ENCODE results near the gene TMEM14A. TPM values are rescaled to one million over a fixed set of nuclear protein-coding genes. Genes with fewer than 3 reads are reported as not detected.
"Not testable (repeated sequence)": the region's sequence is repeated elsewhere in the genome, so short reads cannot be mapped to it uniquely, and the experiment has no call there.

Gene TMEM14A
- total RNA-seq, 4 donors from 2014 or later = 23.1 to 32.4 (median 26.9) TPM

- 86 to 98% methylated on average over 7 to 9 of the region's 9 CpGs for WGBS, 2 donors (ENCODE audit: low coverage in 1 of 2)
- no peaks in the 10 kb centered on the region for H3K9me3 ChIP-seq
- no peak for ATAC-seq
- peaks cover 0 to 29% (median 15%) of the 10 kb centered on the region in 3 donors for H3K4me1 ChIP-seq
- H3K4me3 ChIP-seq = no peak overlapping the region
- no peaks in the 10 kb centered on the region for H3K27me3 ChIP-seq
- TF ChIP-seq POLR2A (IDR thresholded peaks at IDR 0.05) = no peak
- TF ChIP-seq, protein P1, sequence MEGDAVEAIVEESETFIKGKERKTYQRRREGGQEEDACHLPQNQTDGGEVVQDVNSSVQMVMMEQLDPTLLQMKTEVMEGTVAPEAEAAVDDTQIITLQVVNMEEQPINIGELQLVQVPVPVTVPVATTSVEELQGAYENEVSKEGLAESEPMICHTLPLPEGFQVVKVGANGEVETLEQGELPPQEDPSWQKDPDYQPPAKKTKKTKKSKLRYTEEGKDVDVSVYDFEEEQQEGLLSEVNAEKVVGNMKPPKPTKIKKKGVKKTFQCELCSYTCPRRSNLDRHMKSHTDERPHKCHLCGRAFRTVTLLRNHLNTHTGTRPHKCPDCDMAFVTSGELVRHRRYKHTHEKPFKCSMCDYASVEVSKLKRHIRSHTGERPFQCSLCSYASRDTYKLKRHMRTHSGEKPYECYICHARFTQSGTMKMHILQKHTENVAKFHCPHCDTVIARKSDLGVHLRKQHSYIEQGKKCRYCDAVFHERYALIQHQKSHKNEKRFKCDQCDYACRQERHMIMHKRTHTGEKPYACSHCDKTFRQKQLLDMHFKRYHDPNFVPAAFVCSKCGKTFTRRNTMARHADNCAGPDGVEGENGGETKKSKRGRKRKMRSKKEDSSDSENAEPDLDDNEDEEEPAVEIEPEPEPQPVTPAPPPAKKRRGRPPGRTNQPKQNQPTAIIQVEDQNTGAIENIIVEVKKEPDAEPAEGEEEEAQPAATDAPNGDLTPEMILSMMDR (IDR thresholded peaks at IDR 0.05) = no peak
- no peak for TF ChIP-seq EP300 (IDR thresholded peaks at IDR 0.05)
- TF ChIP-seq POLR2AphosphoS5 (IDR thresholded peaks at IDR 0.05) = no peak
- no peak overlapping the region for H3K27ac ChIP-seq
- peaks cover 0 to 18% of the 10 kb centered on the region in 2 donors for H3K36me3 ChIP-seq
Measured at GRCh38 chr6:52672412-52673025, 1.6 kb downstream of the TMEM14A start.

DNA sequence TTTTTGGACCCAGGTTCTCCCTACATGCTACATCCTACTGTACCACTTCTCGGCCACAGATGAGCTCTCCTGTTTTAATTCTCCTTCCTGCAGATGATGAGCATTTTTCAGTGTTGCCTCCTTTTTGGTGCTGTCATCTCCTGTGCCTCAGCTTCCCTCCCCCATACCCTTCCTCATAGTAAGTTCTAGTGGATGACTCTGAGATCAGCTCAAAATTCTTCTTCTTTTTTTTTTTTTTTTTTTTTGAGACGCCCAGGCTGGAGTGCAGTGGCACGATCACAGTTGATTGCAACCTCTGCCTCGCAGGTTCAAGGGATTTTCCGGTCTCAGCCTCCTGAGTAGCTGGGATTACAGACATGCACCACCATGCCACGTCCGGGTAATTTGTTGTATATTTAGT is 3.8 kb downstream of the TMEM14A start:
- Histone ChIP-seq H3K9me3 (no peaks in the 10 kb centered on the region), H3K27me3 (no peaks in the 10 kb centered on the region), H3K4me3 (no peak overlapping the region), H3K36me3 (peaks cover 0 to 38% of the 10 kb centered on the region in 2 donors), H3K27ac (no peak overlapping the region), H3K4me1 (peaks cover 0 to 29% (median 15%) of the 10 kb centered on the region in 3 donors)
- no peak for ATAC-seq
- 79 to 90% methylated on average over 2 to 7 of the region's 7 CpGs for WGBS, 2 donors (ENCODE audit: low coverage in 1 of 2)
- TF ChIP-seq POLR2A (IDR thresholded peaks at IDR 0.05) = no peak
- TF ChIP-seq EP300 (IDR thresholded peaks at IDR 0.05) = no peak
- TF ChIP-seq POLR2AphosphoS5 (IDR thresholded peaks at IDR 0.05) = no peak
- TF ChIP-seq, protein P1 (IDR thresholded peaks at IDR 0.05) = no peak

DNA sequence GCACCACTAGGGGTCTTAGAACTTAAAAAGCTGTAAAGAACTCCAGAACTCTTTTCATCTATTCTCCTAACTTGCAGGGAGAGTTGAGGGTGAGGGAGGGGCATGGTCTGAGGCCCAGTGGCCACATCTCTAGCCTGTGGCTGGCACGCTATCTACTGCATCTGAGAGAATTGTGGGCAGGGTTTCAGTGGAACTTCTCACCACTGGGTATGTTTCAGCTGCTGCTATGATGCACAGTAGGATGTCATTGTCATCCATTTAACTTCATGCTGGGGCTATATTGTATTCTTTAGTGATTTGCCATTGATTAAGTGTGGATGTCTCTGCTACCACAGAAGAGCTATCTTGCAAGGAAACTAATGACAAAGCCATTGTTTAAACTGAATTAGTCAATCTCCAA is 4.5 kb downstream of the TMEM14A start:
- 100% methylated on average over 1 of the region's 1 CpG for WGBS, 2 donors (ENCODE audit: low coverage in 1 of 2)
- Histone ChIP-seq H3K4me1 (peaks cover 0 to 25% (median 14%) of the 10 kb centered on the region in 3 donors), H3K27me3 (no peaks in the 10 kb centered on the region), H3K36me3 (peaks cover 0 to 43% of the 10 kb centered on the region in 2 donors), H3K27ac (no peak overlapping the region), H3K9me3 (no peaks in the 10 kb centered on the region), H3K4me3 (no peak overlapping the region)
- TF ChIP-seq POLR2AphosphoS5 (IDR thresholded peaks at IDR 0.05) (no peak), POLR2A (IDR thresholded peaks at IDR 0.05) (no peak), EP300 (IDR thresholded peaks at IDR 0.05) (no peak)
- TF ChIP-seq, protein P1 (IDR thresholded peaks at IDR 0.05) = no peak
- no peak for ATAC-seq

DNA sequence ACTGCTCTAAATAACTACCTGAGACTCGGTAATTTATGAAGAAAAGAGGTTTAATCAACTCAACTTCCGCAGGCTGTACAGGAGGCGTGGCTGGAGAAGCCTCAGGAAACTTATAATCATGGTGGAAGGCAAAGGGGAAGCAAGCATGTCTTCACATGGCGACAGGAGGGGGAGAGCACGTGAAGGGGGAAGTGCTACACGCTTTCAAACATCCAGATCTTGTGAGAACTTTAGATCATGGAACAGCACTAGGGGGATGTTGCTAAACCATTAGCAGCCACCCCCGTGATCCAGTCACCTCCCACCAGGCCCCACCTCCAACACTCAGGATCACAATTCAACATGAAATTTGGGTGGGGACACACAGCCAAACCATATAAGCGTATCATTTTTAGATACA is 5.7 kb downstream of the TMEM14A start:
- WGBS, 2 donors (ENCODE audit: low coverage in 1 of 2) = 89 to 91% methylated on average over 8 of the region's 8 CpGs
- H3K4me3 ChIP-seq, H3K9me3 ChIP-seq, ATAC-seq, H3K27me3 ChIP-seq, H3K27ac ChIP-seq: not testable (repeated sequence)
- peaks cover 0 to 12% (median 5%) of the 10 kb centered on the region in 3 donors for H3K4me1 ChIP-seq
- peaks cover 0 to 48% of the 10 kb centered on the region in 2 donors for H3K36me3 ChIP-seq

GRCh38 chr6:52681416-52681815 is 10.5 kb downstream of the TMEM14A start:
- H3K36me3 ChIP-seq = peaks cover 0 to 73% of the 10 kb centered on the region in 2 donors
- H3K9me3 ChIP-seq = no peaks in the 10 kb centered on the region
- no peak overlapping the region for H3K27ac ChIP-seq
- H3K4me3 ChIP-seq = no peak overlapping the region
- no peaks in the 10 kb centered on the region for H3K27me3 ChIP-seq
- no peaks in the 10 kb centered on the region for H3K4me1 ChIP-seq
- TF ChIP-seq EP300 (IDR thresholded peaks at IDR 0.05) (no peak), POLR2A (IDR thresholded peaks at IDR 0.05) (no peak), POLR2AphosphoS5 (IDR thresholded peaks at IDR 0.05) (no peak)
- TF ChIP-seq, protein P1 (IDR thresholded peaks at IDR 0.05) = no peak
- no peak for ATAC-seq
